HG03442 (cell line): ENCODE data around the gene SF3B6.
A peak's percentile ranks its signal among the peaks of the same experiment; 100 is the strongest.
"Not testable (repeated sequence)": the region's sequence is repeated elsewhere in the genome, so short reads cannot be mapped to it uniquely, and the experiment has no call there.

Experiments used
- ATAC-seq: cut with Tn5 transposase; IDR thresholded peaks from one replicate; pipeline ENCODE4 v1.9.1; 2021; ENCODE audit warnings: mild to moderate bottlenecking, moderate library complexity; ENCODE audit not compliant: unreplicated experiment

SF3B6 gene

DNA sequence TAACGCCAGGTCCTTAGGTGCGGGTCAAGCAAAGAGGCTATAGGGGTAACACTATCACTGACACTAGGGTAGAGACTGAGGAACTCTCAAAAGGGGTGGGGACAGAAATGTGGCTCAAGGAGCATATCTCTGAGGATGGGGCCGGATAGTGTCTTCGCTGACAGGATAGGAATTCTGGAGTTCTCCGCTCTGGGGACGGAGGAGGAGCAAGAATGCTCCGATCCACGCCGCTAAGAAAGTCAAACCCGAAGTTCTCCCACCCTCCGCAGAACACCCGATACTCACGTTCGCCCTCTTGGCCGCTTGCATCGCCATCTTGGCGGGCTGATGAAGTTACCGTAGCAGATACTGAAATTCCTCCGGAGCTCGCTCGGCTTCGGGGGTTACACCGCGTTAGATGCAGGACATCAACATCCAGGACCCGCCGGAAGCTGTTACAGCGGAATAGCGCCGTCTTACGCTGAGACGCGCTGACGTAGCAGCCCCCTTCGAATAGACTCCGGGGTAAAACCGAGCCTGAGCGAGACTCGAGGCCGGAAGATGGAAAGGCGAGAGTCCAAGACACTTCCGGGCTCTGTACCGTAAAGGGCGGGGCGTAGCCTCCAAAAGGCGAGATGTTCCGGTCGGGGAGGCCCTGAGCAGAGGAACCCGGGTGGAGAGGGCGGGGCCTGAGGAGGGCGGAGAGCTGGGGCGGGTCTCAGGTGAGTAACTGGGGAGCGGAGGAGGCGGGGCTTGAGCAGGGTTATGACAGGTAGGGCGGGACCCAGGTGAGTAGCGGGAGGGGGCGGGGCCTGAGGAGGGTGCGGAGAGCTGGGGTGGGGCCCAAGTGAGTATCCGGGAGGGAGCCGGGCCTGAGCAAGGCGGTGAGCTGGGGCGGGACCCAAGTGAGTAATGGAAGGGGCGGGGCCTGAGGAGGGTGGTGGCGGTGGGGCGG, at the start of gene SF3B6:
SF3B6 (minus strand) TSS at position 412 of the 934 bp plus-strand sequence; CDS start at position 315, 97 bp downstream.
- ATAC-seq, result peak; percentile 95

GRCh38 chr2:24123922-24124580, 47.9 kb upstream of the SF3B6 start:
- peak; percentile 10 for ATAC-seq

GRCh38 chr2:24123195-24123921, 47.2 kb upstream of the SF3B6 start, which contains the start of the genes FAM228B and PFN4:
Gene FAM228B (plus strand): TSS chr2:24123469. CDS start chr2:24124362, 893 bp downstream.
Gene PFN4 (minus strand): TSS chr2:24123334. CDS start chr2:24122535, 799 bp downstream.
- peak; percentile 81 for ATAC-seq

DNA sequence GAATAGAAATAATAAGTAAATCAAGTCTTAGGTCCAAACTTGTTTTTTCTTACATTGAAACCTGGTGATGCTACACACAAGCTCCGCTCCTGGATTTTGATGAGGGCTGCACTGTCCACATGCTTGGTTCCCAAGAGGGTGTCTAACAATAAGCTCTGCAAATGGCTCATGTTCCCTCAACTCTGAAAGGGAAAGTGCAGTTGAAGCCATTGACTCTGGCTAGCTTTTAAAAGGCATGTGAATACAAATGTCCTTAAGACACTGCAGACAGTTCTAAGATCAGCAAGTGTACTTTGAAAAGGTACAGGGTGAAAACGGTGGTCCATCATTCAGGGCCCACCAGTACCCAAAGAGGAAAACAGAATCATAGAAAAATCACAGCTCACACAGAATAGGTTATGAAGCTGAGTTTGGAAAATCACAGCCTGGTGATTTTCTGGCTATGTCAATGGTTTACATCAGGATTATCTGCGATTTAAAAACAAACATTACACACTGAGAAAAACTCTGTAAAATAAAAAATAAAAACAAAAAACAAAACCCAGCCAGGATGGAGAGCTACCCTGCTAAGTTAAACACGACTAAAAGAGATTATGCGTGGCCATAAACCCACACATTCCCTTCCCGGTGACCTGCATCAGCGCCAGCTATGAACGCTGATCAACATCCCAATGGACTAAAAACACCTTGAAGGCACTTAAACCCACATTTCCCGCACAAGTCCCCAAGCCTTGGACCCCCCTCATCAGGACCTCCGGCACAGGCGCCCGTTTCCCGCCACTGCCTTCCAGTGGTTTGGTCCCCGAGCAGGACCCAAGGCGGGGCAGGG, 46.5 kb upstream of the SF3B6 start:
- ATAC-seq, result no peak

- no peak for ATAC-seq
These were observed 45.3 kb upstream of the SF3B6 start for GRCh38 chr2:24121469-24121868.

- no peak for ATAC-seq
These were observed 44.9 kb upstream of the SF3B6 start for GRCh38 chr2:24121066-24121465.

- ATAC-seq, result no peak
These were observed 41.8 kb upstream of the SF3B6 start for GRCh38 chr2:24117902-24118301.

- ATAC-seq, result no peak
These were observed 38.9 kb upstream of the SF3B6 start for GRCh38 chr2:24115057-24115456.

DNA sequence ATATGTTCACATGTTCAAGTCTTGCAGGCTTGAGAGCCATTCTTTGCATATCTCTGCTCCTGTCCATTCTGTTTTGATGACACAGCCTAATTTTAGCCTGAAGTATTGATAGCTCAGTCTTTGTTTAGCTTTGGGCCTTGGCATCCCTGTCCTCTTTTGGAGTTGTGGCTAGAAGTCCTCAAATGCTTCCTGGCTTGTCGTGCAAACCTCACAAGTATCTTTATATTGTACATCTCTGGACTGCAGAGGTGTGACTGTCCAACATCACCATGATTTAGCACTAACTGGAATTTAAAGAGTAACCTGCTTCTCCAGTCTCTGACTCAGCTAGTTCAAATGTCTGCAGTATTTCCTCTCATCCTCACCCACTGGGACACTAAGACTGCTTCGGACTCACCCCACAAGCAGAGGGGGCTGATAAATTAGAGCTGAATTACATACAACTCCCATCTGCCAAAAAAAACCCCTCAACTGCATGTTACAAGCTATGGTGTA, 35.3 kb upstream of the SF3B6 start:
- no peak for ATAC-seq

GRCh38 chr2:24110660-24111303, 34.7 kb upstream of the SF3B6 start:
- no peak for ATAC-seq

- not testable (repeated sequence) for ATAC-seq
These were observed 33.3 kb upstream of the SF3B6 start for GRCh38 chr2:24109431-24109830.

- ATAC-seq, result no peak
These were observed 31.2 kb upstream of the SF3B6 start for GRCh38 chr2:24107336-24107735.

- ATAC-seq, result no peak
These were observed 30.7 kb upstream of the SF3B6 start for GRCh38 chr2:24106786-24107185.

- no peak for ATAC-seq
These were observed 29.7 kb upstream of the SF3B6 start for GRCh38 chr2:24105816-24106215.

DNA sequence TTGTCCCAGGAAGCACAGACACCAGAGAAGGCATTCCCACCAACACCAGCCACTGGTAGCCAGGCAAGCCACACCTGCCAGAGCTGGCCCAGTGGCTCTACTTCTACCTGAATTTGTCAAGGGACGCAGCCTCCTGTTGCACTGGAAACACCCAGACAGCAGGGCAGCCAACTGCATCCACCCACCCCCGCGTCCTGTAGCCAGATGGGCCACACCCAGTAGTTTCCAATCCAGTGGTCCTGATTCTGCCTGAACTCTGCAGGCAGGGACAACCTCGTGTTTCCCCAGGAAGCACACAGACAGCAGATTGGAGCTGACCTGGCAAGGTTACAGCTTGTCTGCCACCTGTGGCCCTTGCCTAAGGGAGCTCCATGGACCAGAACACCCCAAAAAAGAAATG, 28.8 kb upstream of the SF3B6 start:
- no peak for ATAC-seq

GRCh38 chr2:24104110-24104650, 28.1 kb upstream of the SF3B6 start:
- ATAC-seq, result no peak

DNA sequence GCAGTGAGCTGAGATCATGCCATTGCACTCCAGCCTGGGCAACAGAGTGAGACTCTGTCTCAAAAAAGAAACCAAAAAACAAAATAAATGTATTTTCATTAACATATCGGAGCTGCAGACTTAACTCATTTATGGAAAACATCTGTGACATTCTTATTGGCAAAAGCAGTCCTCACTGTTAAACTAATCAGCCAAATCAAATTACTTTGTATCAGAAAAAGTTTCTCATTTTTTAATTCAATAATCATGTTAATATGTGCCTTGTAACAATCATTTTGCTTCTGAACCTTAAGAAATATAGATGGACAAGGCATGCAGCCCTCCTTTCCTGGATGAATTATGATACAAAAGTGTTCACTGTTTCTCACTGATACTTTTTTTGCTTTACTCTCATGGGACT, 26.6 kb upstream of the SF3B6 start:
- no peak for ATAC-seq

GRCh38 chr2:24101992-24102391, 25.9 kb upstream of the SF3B6 start:
- ATAC-seq, result no peak

GRCh38 chr2:24100732-24101131, 24.6 kb upstream of the SF3B6 start:
- not testable (repeated sequence) for ATAC-seq
